Subcutaneous adipose tissue (tissue), 4 donors: ENCODE results near the gene DCLK2. TPM values are rescaled to one million over a fixed set of nuclear protein-coding genes. Genes with fewer than 3 reads are reported as not detected.

Experiments used
- CTCF ChIP-seq: fragments of 450-650 bp; IDR thresholded peaks from one replicate; pipeline ENCODE4 v1.5.1; 2016; ENCODE audit warnings: low read depth, mild to moderate bottlenecking, control low read depth, antibody characterized with exemption, moderate library complexity
- total RNA-seq, 4 donors: library from RNA; depleted of rRNA; stranded (reverse); fragments of >200 nt; gene quantifications; one replicate each; pipeline ENCODE4 v1.1.0, GENCODE V29; 2016

Gene DCLK2
- total RNA-seq, 4 donors from 2014 or later = 2.4 to 6.2 (median 3.9) TPM

- no peak for TF ChIP-seq CTCF
Measured at GRCh38 chr4:150207871-150208270, 129.6 kb downstream of the DCLK2 start.

DNA sequence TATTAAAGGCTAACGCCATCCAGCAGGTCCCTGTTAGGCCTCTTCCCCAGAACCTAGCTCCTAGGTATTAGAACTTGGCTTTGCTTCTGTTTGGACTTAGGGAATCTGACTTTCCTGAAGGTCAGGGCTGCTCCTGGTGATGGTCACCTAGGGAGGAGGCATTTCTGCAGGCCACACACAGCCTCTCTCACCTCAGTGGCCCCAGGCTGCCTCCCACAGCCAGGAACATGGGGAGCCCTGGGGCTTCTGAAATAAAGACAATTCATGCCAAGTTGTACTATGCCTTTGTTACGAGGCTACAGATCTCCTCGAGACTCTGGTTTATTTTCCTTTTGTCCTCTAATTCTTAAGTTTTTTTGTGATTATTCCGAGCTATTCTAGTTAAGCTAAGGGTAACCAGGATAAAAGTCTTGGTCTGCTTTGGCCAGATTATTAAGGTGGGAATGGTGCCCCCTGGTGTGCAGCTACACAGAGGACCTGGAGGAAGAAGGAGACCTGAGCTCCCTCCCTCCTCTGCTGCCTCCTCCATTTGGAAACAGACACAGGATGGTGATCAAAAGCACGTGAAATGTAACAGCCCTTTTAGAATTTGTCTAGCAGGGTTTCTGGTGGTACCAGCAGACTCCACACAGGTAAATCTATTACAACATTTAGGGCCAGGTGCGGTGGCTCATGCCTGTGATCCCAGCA, 131.0 kb downstream of the DCLK2 start:
- TF ChIP-seq CTCF = no peak

GRCh38 chr4:150211016-150211415, 132.8 kb downstream of the DCLK2 start:
- no peak for TF ChIP-seq CTCF

DNA sequence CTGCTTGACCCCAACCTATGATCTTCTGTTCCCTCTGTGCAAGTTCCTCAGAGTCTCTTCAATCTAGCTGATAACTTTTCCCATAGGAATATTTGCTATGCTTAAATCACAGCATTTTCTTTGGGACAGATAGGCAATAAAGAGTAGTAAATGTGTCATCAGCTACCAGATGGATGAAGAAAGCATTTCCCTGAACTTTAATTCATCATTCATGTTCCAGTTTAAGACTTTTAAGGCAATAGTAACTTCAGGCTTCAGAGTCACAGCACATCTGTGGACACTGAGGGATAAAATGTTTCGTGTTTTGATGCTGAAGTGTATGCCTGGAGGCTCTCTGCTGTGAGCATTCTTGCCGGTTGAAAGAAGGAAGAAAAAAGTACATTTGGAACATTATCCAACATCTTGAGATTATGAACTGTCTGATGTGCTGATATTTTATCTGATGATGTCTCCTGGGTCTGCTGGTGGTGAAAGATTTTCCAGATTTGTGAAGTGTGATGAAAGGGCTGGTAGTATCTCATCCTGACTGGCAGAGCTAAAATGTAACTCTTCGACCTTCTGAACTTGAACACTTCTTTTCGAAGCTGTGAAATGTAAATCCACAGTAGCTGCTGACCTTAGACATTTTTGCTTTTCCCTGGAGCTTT, 133.7 kb downstream of the DCLK2 start:
- no peak for TF ChIP-seq CTCF

DNA sequence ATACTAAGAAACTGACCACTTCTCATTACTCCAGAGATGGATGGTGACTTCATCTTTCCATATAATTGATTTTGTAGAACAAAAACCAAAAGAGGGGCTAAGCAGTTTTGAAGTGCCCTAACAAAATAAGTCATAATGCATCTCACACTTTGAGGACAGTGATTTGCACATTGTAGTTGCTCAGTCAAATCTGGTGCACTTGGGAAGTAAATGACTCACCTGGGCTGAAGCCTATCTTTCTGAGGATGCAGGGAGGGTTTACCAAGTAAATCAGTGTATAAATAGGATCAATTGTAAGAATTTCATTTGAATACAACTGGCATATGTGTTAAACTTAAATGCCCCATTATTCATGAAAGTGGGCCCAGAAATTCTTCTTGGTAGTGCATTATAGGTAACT, 134.2 kb downstream of the DCLK2 start:
- no peak for TF ChIP-seq CTCF

DNA sequence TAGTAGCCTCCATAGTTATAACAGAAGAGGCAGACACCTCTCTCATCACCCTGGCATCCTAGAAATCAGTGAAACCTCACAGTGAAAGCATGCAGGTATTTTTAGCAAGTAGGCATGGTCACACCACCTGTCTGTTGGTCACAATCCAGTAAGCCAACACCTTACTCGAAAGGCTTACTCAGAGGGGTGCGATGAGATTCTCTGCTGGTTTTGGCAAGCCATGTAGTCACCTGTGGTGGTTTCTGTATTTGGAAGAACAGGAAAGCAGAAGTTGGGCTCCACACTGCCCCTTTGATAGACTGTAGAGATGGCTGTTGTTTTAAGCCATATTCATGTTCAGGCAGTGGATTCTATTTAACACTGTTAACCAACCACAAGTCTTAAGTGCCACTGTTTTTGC, 134.7 kb downstream of the DCLK2 start:
- no peak for TF ChIP-seq CTCF

GRCh38 chr4:150215601-150216000, 137.4 kb downstream of the DCLK2 start:
- no peak for TF ChIP-seq CTCF
